Umbilical cord (tissue), 2 donors: ENCODE measurements around the gene BCR. TPM values are rescaled to one million over a fixed set of nuclear protein-coding genes. Genes with fewer than 3 reads are reported as not detected.

Experiments
- DNase-seq: peaks from one replicate; pipeline ENCODE4 v3.0.0-alpha.2; 2015; ENCODE audit warnings: low spot score
- total RNA-seq: library from RNA; depleted of rRNA; stranded (reverse); fragments of >200 nt; gene quantifications from one replicate; pipeline ENCODE4 v1.2.3, GENCODE V29; 2014; ENCODE audit warnings: low replicate concordance; ENCODE audit not compliant: insufficient read depth

BCR gene
- total RNA-seq, 1 donor from 2014 or later, result 27.0 TPM

GRCh38 chr22:23175817-23176644 is 4.3 kb upstream of the BCR start:
- DNase-seq, result no peak

GRCh38 chr22:23176645-23177027 is 3.7 kb upstream of the BCR start:
- no peak for DNase-seq

GRCh38 chr22:23177197-23177596 is 3.1 kb upstream of the BCR start:
- DNase-seq, result no peak

GRCh38 chr22:23178512-23179254 is 1.6 kb upstream of the BCR start:
- peak; percentile 58 for DNase-seq

- DNase-seq, result no peak
These were observed 669 bp upstream of the BCR start for GRCh38 chr22:23179381-23180299.

- DNase-seq, result no peak
These were observed 798 bp downstream of the BCR start for GRCh38 chr22:23180893-23181720.

- DNase-seq, result no peak
These were observed 1.5 kb downstream of the BCR start for GRCh38 chr22:23181721-23182308.

- no peak for DNase-seq
These were observed 2.2 kb downstream of the BCR start for GRCh38 chr22:23182309-23183060.

- peak; percentile 67 for DNase-seq
These were observed 2.9 kb downstream of the BCR start for GRCh38 chr22:23183061-23183698.

GRCh38 chr22:23184100-23184763 is 3.9 kb downstream of the BCR start:
- no peak for DNase-seq

GRCh38 chr22:23184764-23185113 is 4.4 kb downstream of the BCR start:
- no peak for DNase-seq

- DNase-seq, result no peak
These were observed 6.9 kb downstream of the BCR start for GRCh38 chr22:23187211-23187610.

GRCh38 chr22:23187871-23188700 is 7.8 kb downstream of the BCR start:
- no peak for DNase-seq

GRCh38 chr22:23190526-23190925 is 10.2 kb downstream of the BCR start:
- DNase-seq, result no peak

- DNase-seq, result no peak
These were observed 11.8 kb downstream of the BCR start for GRCh38 chr22:23192133-23192532.

- DNase-seq, result no peak
These were observed 12.2 kb downstream of the BCR start for GRCh38 chr22:23192558-23192957.

- no peak for DNase-seq
These were observed 13.0 kb downstream of the BCR start for GRCh38 chr22:23193196-23193827.

- DNase-seq, result no peak
These were observed 13.6 kb downstream of the BCR start for GRCh38 chr22:23193882-23194281.
